Measurements from ENCODE around the gene ERGIC1.

DNA sequence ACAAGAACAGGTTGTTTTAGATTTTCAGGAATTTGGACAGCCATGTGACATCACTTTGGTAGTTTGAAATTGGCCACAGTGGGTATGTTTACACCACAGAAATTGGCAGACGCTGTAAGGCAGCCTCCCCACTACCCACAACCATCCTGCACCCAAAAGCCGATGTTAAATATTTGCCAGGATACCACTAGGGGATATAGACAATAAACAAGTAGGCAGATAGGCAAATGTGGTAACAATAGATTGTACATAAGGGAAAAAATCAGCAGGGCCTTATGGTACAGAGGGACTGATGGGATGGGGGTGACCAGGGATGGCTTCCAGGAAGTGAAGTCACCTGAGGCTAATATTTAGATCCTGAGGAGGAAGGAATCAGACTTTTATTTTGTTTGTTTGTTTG lies 31.9 kb upstream of the ERGIC1 start:
- TF ChIP-seq EP300 (IDR thresholded peaks at IDR 0.05; ENCODE audit: low read depth in 2 of 2, low read length in 2 of 2), result no peak
- TF ChIP-seq EP300 (CRISPR knock-in tag; IDR thresholded peaks at IDR 0.05; ENCODE audit: borderline replicate concordance), result no peak
- TF ChIP-seq TAF1 (CRISPR knock-in tag; IDR thresholded peaks at IDR 0.05), result no peak
- TF ChIP-seq ZNF274 (CRISPR knock-in tag; IDR thresholded peaks at IDR 0.05), result no peak
- TF ChIP-seq SRSF9 (IDR thresholded peaks at IDR 0.05; ENCODE audit: borderline replicate concordance, insufficient read depth, low read depth, low read length, poor library complexity, severe bottlenecking), result no peak
- no peak for TF ChIP-seq FOXK2 (IDR thresholded peaks at IDR 0.05)
